Activated naive CD4-positive, alpha-beta T cell (primary cell): ENCODE measurements around the gene GPR83.
"Not testable (repeated sequence)": the region's sequence is repeated elsewhere in the genome, so short reads cannot be mapped to it uniquely, and the experiment has no call there.

Experiments used
- DNase-seq, 4 experiments: peaks; one replicate each; lab custom pipeline; 2025; lab: John Stamatoyannopoulos, UW

The GPR83 gene

DNA sequence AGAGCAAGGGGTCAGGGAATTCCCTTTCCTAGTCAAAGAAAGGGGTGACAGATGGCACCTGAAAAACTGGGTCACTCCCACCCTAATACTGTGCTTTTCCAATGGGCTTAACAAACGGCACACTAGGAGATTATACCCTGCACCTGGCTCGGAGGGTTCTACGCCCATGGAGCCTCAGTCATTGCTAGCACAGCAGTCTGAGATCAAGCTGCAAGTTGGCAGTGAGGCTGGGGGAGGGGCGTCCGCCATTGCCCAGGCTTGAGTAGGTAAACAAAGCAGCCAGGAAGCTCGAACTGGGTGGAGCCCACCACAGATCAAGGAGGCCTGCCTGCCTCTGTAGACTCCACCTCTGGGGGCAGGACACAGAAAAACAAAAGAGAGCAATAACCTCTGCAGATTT, 30.6 kb downstream of the GPR83 start:
- not testable (repeated sequence) for DNase-seq

DNA sequence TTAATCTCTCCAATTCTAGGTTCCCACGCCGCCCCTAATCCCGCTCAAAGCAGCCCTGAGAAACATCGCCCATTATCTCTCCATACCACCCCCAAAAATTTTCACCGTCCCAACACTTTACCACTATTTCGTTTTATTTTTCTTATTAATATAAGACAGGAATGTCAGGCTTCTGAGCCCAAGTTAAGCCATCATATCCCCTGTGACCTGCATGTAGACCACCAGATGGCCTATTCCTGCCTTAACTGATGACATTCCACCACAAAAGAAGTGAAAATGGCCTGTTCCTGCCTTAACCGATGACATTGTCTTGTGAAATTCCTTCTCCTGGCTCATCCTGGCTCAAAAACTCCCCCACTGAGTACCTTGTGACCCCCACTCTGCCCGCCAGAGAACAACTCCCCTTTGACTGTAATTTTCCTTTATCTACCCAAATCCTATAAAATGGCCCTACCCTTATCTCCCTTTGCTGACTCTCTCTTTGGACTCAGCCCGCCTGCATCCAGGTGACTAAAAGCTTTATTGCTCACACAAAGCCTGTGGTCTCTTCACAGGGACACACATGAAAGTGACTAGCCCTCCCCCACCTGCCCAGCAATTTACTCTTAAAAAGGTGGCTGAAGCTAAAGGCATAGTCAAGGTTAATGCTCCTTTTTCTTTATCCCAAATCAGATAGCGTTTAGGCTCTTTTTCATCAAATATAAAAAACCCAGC, 50.2 kb downstream of the GPR83 start:
- not testable (repeated sequence) for DNase-seq

DNA sequence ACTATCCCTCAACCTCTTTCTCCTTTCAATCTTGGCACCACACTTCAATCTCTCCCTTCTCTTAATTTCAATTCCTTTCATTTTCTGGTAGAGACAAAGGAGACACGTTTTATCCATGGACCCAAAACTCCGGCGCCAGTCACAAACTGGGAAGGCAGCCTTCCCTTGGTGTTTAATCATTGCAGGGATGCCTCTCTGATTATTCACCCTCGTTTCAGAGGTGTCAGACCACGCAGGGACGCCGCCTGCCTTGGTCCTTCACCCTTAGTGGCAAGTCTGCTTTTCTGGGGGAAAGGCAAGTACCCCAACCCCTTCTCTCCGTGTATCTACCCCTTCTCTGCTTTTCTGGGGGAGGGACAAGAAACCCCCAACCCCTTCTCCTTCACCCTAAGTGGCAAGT, 54.9 kb downstream of the GPR83 start:
- DNase-seq = not testable (repeated sequence)

DNA sequence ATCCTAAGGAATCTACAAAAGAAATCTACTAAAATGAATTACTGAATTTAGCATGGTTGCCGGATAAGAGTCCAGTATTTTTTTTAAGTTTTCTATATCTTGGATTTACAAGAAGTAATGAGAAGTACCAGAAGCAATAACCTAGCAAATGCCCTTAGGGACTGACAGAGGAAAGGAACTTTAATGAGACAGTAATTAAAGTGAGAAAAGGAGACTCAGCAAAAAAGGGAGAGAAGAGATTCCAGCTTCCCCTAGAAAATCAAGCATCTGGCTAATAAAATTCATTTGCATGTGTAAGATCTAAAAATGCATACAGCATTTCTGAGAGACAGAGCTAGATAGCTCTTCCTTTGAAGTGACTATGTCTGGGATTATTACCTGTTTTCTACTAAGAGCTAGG, 57.7 kb downstream of the GPR83 start:
- DNase-seq = no peak

DNA sequence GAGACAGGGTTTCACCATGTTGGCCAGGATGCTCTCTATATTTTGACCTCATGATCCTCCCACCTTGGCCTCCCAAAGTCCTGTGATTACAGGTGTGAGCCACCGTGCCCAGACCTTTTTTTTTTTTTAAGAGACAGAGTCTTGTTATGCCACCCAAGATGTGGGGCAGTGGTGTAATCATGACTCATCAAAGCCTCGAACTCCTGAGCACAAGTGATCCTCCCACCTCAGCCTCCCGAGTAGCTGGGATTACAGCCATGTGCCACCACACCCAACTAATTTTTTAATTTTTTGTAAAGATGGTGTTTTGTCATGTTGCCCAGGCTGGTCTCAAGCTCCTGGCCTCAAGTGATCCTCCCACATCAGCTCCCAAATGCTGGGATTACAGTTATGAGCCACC, 59.0 kb downstream of the GPR83 start:
- no peak for DNase-seq

DNA sequence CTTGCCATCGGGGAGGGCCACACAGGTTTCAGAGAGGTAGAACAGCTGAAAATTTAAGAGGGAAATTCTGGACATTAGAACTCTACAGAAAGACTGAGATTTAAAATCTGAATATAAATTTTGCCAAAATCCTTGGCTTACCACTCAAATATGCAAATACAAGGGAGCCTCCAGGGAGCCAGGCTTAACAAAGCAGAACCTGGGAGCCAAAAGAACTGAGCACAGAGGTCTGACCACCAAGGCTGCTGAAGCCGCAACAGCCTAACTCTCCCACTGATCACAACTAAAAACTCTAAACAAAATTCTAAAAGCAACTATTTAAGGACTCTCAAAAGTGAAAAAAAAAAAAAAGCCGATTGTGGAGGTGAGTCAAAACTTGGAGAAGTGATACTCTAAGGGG, 62.6 kb downstream of the GPR83 start:
- no peak for DNase-seq

DNA sequence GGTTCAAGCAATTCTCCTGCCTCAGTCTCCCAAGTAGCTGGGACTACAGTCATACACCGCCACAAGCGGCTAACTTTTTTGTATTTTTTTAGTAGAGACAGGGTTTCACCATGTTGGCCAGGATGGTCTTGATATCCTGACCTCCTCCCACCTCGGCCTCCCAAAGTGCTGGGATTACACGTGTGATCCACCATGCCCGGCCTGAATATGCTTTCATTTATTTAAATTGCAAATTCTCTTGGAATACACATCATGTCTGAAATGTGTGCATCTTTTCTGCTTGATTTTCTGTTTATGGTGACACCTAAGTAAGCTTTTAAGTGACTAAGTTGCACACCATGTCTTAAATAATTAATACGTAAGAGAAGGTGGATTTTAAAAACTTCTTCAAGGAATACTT, 65.2 kb downstream of the GPR83 start:
- DNase-seq = no peak

DNA sequence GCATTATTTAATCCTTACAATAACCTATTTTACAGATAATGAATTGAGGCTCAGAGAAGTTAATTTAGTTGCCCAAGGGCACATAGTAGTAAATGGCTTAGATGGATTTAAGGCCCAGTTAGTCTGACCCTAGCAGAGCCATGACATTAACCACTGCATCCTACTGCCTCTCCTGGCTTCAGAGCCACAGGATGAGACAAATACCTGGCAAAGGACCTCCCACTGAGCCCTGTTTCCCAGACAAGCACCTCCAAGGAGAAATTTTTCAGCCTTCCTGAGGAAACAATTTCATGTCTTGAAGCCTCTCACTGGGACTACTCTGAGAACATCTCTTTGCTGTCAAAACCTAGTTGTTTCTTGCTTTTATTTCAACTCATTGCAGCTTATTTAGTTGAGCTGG, 68.4 kb downstream of the GPR83 start:
- no peak for DNase-seq

DNA sequence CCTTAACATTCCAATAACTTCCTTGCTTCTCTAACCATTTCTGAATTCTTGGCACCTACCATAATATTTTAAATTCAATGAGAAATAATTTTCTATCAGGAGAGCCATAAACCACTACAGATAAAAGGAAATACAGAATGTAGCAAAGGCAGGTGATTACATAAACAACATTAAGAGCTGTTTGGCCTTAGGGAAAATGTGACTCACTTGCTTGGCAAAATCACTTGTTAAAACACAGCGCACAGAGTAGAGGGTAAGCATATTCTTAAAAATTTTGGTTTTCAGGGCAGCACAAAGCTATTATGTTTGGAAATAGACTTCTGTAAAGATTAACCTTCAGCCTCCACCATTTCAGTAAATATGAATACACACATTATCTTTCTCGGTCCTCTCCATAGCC, 70.4 kb downstream of the GPR83 start:
- DNase-seq = no peak

DNA sequence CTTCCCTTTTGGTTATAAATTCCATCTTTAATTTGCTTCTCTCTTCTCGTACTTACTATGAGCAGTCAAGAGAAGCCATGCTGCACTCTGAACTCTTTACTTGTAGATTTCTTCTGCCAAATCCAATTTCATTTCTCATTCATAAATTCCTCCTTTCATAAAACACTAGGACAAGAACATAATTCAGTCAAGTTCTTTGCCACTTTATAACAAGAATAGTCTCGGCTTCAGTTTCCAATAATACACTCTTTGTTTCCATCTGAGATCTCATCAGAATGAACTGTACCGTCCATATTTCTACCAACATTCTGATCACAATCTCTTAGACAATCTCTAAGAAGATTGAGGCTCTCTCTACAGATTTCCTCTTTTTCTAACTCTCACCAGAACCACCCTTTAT, 71.7 kb downstream of the GPR83 start:
- DNase-seq = no peak

DNA sequence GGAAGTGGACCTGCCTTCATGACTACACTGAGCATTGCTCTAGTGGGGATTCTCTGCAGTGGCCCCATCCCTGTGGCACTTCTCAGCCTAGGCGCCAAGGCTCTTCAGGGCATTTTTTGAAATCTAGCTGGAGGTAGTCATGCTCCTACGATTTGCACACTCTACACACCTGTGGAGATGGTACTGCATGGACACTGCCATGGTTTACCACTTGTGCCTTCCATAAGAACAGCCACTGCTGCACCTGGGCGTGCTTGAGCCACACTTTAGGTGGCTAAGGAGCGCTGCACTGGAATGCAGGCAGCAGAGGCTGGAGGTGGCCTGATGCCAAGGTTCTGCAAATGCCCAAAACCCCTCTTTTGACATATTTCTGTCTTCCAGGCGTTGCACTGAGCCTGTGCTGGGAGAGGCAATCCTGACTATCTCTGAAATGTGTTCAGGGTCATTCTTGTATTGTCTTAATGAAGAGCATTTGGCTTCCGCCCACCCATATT, 72.6 kb downstream of the GPR83 start:
- no peak for DNase-seq
